HG03575 (cell line): ENCODE measurements around the gene OR10AG1.

Experiments used
- ATAC-seq: cut with Tn5 transposase; IDR thresholded peaks from one replicate; pipeline ENCODE4 v1.9.1; 2021; ENCODE audit not compliant: unreplicated experiment, insufficient number of reproducible peaks, low FRiP score; ENCODE audit errors: extremely low read depth

OR10AG1 gene

DNA sequence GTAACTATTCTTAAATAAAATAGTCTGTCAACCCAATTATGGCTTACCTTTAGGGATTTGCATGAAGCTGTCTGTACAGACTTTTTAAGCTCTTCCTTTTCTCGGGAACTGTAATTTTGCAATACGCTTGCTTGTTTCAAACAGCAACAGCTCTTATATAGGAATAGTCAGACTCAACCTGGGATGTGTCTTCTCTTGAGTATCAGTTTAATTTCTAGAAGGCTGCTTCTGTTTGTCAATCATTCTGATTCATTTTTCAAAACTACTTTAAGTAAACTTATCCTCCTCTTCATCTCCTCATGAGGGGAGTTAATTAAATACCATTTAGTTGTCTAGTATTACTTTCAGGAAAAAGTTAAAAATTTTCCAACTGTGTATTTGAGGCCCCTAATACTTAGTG is at the start of gene OR10AG1:
Gene OR10AG1 (minus strand): TSS at position 101 of the 400 bp plus-strand sequence. CDS start 38 bp downstream, at position 63.
- no peak for ATAC-seq

- ATAC-seq = no peak
These were observed 44.1 kb upstream of the OR10AG1 start for GRCh38 chr11:56013805-56014204.

- ATAC-seq = no peak
These were observed 41.0 kb upstream of the OR10AG1 start for GRCh38 chr11:56010716-56011115.

GRCh38 chr11:55994525-55994924 is 24.8 kb upstream of the OR10AG1 start, which contains the start of gene OR5F1:
OR5F1 (minus strand) TSS chr11:55994625; CDS start chr11:55994625, 0 bp downstream.
- no peak for ATAC-seq

DNA sequence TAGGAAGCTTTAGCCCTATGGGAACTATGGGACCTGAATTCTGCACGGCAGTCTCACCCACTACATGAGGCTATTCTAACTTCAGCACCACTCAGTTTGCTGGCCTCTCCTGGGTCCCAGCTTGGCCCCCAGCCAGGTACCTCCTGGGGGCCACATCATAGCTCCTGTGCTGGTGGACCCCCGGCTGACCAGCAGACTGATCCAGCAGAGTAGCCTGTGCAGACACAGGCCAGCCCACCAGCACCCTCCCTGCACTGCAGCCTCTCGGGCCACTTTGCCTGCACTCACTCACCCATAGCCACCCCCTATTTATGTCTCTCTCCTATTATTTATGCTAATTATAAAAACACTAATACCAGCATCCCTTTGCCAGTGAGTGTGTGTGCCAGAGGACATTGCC is 1.2 kb upstream of the OR10AG1 start:
- no peak for ATAC-seq

DNA sequence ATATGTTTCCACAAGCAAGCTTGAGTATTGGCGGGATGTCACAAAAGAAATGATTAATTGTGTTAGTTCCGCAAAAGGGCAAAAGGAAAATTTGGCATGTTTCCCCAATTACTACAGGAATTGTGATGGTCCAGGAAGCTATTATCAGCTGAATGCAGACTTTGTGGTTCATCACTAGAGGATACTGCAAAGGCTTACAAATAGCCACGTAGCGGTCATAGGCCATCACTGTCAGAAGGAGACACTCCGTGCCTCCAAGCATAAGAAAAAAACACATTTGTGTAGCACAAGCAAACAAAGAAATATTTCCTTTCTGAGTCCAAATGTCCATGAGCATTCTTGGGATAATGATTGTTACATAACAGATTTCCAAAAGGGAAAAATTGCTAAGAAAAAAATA is 1.8 kb downstream of the OR10AG1 start:
- no peak for ATAC-seq

DNA sequence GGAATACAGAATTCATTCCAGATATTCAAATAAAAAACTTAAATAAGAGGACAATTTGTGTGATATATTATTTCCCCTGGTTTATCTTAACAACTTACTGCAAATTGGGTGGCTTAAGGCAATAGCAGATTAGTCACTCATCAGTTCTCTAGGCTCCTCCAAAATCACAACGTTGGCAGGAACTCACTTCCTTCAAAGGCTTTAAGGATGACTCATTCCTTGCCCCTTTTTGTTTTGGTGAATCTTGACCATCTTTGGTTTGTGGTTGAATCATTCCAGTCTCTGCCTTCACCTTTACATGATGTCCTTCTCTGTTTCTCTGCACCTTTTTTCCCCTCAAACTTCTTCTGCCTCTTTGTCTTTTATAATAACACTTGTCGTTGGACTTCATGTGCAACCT is 3.4 kb downstream of the OR10AG1 start:
- no peak for ATAC-seq

GRCh38 chr11:55956521-55956920 is 13.2 kb downstream of the OR10AG1 start:
- ATAC-seq = no peak

DNA sequence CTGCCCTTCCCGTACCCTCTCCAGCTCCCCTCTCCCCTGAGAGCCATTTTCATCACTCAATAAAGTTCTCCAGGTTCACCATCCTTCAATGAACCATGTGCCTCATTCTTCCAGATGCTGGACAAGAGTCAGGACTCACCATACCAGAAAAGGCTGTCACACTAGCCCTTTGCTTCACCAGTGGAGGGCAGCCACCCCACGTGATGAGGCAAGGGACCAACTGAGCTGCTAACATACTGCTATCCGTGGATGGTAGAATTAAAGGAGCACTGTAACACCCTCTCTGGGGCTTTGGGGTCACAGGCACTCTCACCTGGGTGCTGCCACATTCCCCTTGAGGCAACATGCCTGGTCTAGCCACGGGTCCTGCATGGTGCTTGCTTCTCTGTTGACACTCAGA is 20.4 kb downstream of the OR10AG1 start:
- ATAC-seq = no peak

DNA sequence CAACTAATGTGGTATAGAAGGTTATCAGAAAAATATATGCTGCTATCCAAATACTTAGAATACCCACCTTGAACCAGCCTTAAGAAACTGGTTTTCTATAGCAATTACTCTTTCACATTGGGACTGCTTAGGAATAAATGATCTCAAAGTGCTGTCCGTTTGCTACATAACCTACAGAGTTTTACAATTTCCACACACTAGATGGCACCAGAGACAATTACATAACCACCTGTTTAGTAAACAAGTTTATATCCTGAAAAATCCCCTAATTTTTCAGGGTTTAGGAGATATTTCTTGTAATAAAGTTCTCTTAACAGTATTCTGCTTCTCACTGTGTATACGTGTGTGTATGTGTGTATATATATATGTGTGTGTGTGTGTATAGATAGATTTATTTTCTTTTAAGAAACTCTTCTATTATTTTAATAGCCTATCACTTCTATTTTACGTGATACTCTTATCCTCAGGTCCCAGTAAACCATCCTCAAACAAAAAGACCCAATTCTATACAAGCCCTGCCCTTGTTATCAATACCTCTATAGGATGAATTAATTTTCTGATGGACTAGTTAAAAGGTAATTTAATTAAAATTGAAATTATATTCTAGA is 26.9 kb downstream of the OR10AG1 start:
- no peak for ATAC-seq

DNA sequence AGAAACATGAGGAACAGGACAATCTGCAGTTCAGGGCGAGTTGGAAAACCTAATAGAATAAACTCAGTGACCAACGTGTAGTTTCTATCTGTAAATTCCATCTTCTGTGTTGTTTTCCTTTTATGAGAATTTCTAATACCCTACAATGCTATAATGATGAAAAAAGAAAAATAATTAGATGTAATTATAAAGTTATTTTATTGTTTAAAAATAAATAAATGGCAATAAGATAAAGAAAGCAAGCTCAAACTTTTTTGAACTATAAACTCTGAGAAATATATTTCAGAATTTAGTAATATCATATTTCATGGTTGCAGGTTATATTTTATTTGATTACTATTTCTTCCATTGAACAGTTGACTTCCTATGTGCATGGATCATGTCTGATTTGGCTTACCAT is 33.4 kb downstream of the OR10AG1 start, which contains the start of gene OR5I1:
Gene OR5I1 (minus strand): TSS at position 101 of the 400 bp plus-strand sequence. CDS start 0 bp downstream, at position 101.
- ATAC-seq = no peak

- ATAC-seq = no peak
These were observed 49.2 kb downstream of the OR10AG1 start for GRCh38 chr11:55920537-55920936.
